GM12865 (cell line): ENCODE measurements around the gene LMF2.

Experiments
- DNase-seq: peaks from one replicate; pipeline ENCODE4 v3.0.0; 2010; ENCODE audit warnings: low read depth
- H3K4me3 ChIP-seq: 2 replicates; pipeline ENCODE4 v1.5.1; 2011; ENCODE audit warnings: mild to moderate bottlenecking, low read depth, low read length, control low read depth
- TF ChIP-seq, protein P1 (sequence below): IDR thresholded peaks from 2 replicates; pipeline ENCODE4 v1.5.1; 2011; ENCODE audit warnings: low read length, control low read depth, low read depth, inconsistent platforms; ENCODE audit not compliant: insufficient read depth; ENCODE audit errors: missing control alignments

Gene LMF2

GRCh38 chr22:50498322-50498890 lies 9.1 kb downstream of the LMF2 start:
- TF ChIP-seq, protein P1, sequence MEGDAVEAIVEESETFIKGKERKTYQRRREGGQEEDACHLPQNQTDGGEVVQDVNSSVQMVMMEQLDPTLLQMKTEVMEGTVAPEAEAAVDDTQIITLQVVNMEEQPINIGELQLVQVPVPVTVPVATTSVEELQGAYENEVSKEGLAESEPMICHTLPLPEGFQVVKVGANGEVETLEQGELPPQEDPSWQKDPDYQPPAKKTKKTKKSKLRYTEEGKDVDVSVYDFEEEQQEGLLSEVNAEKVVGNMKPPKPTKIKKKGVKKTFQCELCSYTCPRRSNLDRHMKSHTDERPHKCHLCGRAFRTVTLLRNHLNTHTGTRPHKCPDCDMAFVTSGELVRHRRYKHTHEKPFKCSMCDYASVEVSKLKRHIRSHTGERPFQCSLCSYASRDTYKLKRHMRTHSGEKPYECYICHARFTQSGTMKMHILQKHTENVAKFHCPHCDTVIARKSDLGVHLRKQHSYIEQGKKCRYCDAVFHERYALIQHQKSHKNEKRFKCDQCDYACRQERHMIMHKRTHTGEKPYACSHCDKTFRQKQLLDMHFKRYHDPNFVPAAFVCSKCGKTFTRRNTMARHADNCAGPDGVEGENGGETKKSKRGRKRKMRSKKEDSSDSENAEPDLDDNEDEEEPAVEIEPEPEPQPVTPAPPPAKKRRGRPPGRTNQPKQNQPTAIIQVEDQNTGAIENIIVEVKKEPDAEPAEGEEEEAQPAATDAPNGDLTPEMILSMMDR, result peak; percentile 70
- DNase-seq, result peak; percentile 74
- H3K4me3 ChIP-seq, result no peak overlapping the region

DNA sequence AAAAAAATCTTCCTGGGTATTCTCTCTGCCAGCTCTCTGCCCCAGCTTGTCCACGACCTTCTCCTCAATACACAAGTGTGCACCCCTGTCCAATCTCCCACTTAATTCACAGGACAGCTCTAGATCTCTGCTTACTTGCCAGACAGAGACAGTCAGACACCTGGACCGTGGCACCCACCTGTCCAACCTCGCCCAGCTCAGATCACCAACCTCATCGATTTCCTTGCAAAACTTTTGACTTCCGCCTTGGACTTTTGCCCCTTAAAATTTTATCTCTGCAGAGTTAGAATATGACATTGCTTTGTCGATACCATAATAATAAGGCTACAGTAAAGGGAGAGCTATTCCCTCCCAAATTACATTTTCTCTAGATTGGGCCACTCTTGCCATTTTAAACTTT lies 10.4 kb downstream of the LMF2 start:
- H3K4me3 ChIP-seq, result no peak overlapping the region
- no peak for DNase-seq
- TF ChIP-seq, protein P1, result no peak

- no peak for DNase-seq
- H3K4me3 ChIP-seq, result no peak overlapping the region
- TF ChIP-seq, protein P1, result no peak
Observed at GRCh38 chr22:50490531-50491308, 16.8 kb downstream of the LMF2 start.

DNA sequence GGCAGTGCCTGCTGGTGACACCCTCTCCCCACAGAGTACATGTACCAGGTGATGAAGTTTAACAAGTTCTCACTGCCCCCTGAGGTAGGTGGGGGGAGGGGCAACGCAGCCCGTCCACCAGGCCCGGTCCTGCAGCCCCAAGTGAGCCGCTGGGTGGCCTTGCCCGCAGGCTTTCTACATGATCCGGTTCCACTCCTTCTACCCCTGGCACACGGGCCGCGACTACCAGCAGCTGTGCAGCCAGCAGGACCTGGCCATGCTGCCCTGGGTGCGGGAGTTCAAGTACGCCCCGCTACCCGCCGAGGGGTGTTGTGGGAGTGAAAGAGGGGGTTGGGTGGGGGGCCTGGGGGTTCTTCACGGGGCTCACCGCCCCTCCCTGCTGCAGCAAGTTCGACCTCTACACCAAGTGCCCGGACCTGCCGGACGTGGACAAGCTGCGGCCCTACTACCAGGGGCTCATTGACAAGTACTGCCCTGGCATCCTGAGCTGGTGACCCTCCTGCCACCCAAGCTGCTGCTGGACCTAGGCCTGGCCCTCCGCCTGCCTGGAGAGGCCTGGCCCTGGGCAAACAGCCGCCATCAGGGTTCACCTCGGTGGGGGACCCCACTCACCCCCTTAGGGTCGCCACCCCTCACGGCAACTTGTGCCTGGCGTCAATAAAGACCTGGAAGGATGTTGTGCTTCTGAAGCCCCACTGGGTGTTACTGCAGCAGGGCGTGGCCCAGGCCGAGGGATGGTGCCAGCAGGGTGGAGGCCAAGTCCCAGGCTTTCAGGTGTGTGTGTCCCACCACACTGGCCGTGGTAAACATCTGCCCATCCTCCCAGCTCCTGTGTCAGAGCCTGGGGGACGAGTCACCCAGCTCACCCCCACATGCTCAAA lies 17.9 kb downstream of the LMF2 start:
- DNase-seq, result no peak
- no peak overlapping the region for H3K4me3 ChIP-seq

GRCh38 chr22:50488886-50489285 lies 18.6 kb downstream of the LMF2 start:
- H3K4me3 ChIP-seq, result no peak overlapping the region
- no peak for DNase-seq
- TF ChIP-seq, protein P1, result no peak

More for the DNA sequence above, 17.9 kb downstream of the LMF2 start:
- TF ChIP-seq, protein P1, result no peak

DNA sequence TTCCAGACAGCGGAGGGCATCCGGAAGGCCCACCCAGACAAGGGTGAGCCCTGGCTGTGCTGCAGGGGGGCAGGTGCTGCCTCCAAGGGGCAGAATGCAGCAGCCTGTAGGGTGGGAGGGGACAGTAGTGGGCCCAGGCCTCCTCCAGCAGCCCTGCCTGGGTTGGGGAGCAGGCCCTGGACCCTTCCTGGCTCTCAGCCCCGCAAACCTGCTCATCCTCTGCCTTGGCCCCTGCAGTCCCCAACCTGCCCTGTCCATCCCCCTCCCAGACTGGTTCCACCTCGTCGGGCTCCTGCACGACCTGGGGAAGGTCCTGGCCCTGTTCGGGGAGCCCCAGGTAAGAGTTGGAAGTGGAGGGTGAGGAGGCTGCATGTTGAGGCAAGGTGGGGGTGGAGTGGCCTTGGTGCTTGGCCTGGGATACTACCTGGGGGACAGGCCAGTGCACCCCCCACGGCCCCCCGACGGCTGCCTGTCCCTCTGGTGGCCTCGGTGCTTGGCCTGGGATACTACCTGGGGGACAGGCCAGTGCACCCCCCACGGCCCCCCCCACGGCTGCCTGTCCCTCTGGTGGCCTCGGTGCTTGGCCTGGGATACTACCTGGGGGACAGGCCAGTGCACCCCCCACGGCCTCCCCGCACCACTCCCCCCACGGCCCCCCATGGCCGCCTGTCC lies 19.4 kb downstream of the LMF2 start:
- H3K4me3 ChIP-seq, result no peak overlapping the region
- TF ChIP-seq, protein P1, result no peak

More for the DNA sequence above, 19.4 kb downstream of the LMF2 start:
- DNase-seq, result no peak
